ENCODE measurements around the gene LYZL1. TPM values are rescaled to one million over a fixed set of nuclear protein-coding genes. Genes with fewer than 3 reads are reported as not detected.
"Not testable (repeated sequence)": the region's sequence is repeated elsewhere in the genome, so short reads cannot be mapped to it uniquely, and the experiment has no call there.

Gene LYZL1
- polyA plus RNA-seq, 1 donor from 2014 or later = not detected

DNA sequence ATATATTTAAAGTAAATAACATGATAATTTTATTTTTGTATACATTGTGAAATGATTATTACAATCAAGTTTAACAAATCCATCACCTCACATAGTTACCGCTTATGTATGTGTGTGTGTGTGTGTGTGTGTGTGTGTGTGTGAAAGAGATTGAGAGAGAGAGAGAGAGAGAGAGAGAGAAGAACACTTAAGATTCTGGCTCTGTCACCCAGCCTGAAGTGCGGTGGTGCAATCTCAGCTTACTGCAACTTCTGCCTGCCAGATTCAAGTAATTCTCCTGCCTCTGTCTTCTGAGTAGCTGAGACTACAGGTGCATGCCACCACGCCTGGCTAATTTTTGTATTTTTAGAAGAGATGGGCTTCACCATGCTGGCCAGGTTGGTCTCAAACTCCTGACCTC, 17.8 kb downstream of the LYZL1 start:
- Histone ChIP-seq H3K9me2 (ENCODE audit: insufficient read depth, low read length) (no peaks in the 10 kb centered on the region), H3K4me2 (ENCODE audit: low read length) (no peak overlapping the region)

DNA sequence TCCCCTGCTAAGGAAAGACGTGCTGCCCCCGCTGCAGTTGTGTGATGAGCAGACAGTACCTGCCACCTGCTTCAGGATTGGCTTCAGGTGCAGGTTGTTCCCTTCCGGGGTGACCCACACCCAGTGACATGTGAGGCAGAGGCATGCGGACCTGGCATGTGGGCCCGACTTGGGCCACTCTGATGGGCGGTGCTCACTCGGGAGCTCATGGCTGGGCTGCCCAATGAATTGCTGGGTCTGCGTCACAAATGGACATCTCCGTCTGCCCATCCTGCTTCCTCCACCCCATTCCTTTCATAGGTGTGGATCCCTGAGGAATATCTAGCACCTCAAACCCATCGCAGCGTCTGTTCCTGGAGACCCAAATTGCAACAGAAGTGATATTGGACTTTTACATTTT, 19.3 kb downstream of the LYZL1 start:
- not testable (repeated sequence) for H3K27ac ChIP-seq (ENCODE audit: low read length); H4K20me1 ChIP-seq (ENCODE audit: insufficient read depth); H3K36me3 ChIP-seq (ENCODE audit: insufficient read depth, low read length); H3K79me2 ChIP-seq (replicated peaks; ENCODE audit: insufficient read depth, low read length); H3F3A ChIP-seq (ENCODE audit: insufficient read depth, low read length, poor library complexity, severe bottlenecking); H3K27me3 ChIP-seq (ENCODE audit: insufficient read depth, low read depth, low read length); H3K9ac ChIP-seq (ENCODE audit: low read length); H3K9me3 ChIP-seq (ENCODE audit: low read length); H3K9me2 ChIP-seq (ENCODE audit: insufficient read depth, low read length); H2AFZ ChIP-seq (ENCODE audit: low read depth, low read length); H3K4me3 ChIP-seq (ENCODE audit: low read length); H3K4me2 ChIP-seq (ENCODE audit: low read length)

More for the DNA sequence above, 17.8 kb downstream of the LYZL1 start:
- Histone ChIP-seq H2AFZ (ENCODE audit: low read depth, low read length) (no peak overlapping the region), H3K27ac (ENCODE audit: low read length) (no peak overlapping the region), H4K20me1 (ENCODE audit: insufficient read depth) (no peaks in the 10 kb centered on the region), H3K27me3 (ENCODE audit: insufficient read depth, low read depth, low read length) (no peaks in the 10 kb centered on the region), H3K9me3 (ENCODE audit: low read length) (no peaks in the 10 kb centered on the region), H3K9ac (ENCODE audit: low read length) (no peak overlapping the region), H3K79me2 (replicated peaks; ENCODE audit: insufficient read depth, low read length) (no peaks in the 10 kb centered on the region), H3K4me3 (ENCODE audit: low read length) (no peak overlapping the region), H3K36me3 (ENCODE audit: insufficient read depth, low read length) (no peaks in the 10 kb centered on the region), H3F3A (ENCODE audit: insufficient read depth, low read length, poor library complexity, severe bottlenecking) (no peaks in the 10 kb centered on the region)
- TF ChIP-seq, protein P1, sequence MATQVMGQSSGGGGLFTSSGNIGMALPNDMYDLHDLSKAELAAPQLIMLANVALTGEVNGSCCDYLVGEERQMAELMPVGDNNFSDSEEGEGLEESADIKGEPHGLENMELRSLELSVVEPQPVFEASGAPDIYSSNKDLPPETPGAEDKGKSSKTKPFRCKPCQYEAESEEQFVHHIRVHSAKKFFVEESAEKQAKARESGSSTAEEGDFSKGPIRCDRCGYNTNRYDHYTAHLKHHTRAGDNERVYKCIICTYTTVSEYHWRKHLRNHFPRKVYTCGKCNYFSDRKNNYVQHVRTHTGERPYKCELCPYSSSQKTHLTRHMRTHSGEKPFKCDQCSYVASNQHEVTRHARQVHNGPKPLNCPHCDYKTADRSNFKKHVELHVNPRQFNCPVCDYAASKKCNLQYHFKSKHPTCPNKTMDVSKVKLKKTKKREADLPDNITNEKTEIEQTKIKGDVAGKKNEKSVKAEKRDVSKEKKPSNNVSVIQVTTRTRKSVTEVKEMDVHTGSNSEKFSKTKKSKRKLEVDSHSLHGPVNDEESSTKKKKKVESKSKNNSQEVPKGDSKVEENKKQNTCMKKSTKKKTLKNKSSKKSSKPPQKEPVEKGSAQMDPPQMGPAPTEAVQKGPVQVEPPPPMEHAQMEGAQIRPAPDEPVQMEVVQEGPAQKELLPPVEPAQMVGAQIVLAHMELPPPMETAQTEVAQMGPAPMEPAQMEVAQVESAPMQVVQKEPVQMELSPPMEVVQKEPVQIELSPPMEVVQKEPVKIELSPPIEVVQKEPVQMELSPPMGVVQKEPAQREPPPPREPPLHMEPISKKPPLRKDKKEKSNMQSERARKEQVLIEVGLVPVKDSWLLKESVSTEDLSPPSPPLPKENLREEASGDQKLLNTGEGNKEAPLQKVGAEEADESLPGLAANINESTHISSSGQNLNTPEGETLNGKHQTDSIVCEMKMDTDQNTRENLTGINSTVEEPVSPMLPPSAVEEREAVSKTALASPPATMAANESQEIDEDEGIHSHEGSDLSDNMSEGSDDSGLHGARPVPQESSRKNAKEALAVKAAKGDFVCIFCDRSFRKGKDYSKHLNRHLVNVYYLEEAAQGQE (IDR thresholded peaks at IDR 0.05; ENCODE audit: borderline replicate concordance) = no peak
- no peak for TF ChIP-seq TAF1 (IDR thresholded peaks at IDR 0.05; ENCODE audit: low read depth)
- TF ChIP-seq RAD21 (conservative IDR thresholded peaks at IDR 0.05) = no peak
- TF ChIP-seq POLR2AphosphoS5 (IDR thresholded peaks at IDR 0.05) = no peak
- TF ChIP-seq, protein P2, sequence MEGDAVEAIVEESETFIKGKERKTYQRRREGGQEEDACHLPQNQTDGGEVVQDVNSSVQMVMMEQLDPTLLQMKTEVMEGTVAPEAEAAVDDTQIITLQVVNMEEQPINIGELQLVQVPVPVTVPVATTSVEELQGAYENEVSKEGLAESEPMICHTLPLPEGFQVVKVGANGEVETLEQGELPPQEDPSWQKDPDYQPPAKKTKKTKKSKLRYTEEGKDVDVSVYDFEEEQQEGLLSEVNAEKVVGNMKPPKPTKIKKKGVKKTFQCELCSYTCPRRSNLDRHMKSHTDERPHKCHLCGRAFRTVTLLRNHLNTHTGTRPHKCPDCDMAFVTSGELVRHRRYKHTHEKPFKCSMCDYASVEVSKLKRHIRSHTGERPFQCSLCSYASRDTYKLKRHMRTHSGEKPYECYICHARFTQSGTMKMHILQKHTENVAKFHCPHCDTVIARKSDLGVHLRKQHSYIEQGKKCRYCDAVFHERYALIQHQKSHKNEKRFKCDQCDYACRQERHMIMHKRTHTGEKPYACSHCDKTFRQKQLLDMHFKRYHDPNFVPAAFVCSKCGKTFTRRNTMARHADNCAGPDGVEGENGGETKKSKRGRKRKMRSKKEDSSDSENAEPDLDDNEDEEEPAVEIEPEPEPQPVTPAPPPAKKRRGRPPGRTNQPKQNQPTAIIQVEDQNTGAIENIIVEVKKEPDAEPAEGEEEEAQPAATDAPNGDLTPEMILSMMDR (IDR thresholded peaks at IDR 0.05; ENCODE audit: poor library complexity, severe bottlenecking) = no peak
- TF ChIP-seq MXI1 (conservative IDR thresholded peaks at IDR 0.05; ENCODE audit: poor library complexity, severe bottlenecking) = no peak
- TF ChIP-seq SMC3 (conservative IDR thresholded peaks at IDR 0.05; ENCODE audit: poor library complexity) = no peak
- TF ChIP-seq EP300 (conservative IDR thresholded peaks at IDR 0.05; ENCODE audit: poor library complexity, severe bottlenecking) = no peak
- TF ChIP-seq EZH2 (IDR thresholded peaks at IDR 0.05; ENCODE audit: borderline replicate concordance, insufficient read depth, low read length, poor library complexity, severe bottlenecking) = no peak

DNA sequence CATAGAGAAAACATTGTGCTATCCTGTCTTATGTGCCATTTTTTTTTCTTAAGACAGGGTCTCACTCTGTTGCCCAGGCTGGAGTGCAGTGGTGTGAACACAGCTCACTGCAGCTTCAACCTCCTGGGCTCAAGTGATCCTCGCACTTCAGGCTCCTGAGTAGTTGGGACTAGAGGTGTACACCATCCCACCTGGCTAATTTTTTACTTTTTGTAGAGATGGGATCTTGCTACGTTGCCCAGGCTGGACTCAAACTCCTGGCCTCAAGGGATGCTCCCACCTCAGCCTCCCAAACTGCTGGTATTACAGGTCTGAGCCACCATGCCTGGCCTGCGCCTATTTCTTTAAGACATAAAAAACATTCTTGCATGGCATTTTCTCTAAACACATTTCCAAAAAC, 20.6 kb downstream of the LYZL1 start:
- no peaks in the 10 kb centered on the region for H4K20me1 ChIP-seq (ENCODE audit: insufficient read depth)
- H3K9me2 ChIP-seq (ENCODE audit: insufficient read depth, low read length) = no peaks in the 10 kb centered on the region
- no peak overlapping the region for H3K27ac ChIP-seq (ENCODE audit: low read length)
- no peak overlapping the region for H3K4me2 ChIP-seq (ENCODE audit: low read length)
- no peak for TF ChIP-seq SMC3 (conservative IDR thresholded peaks at IDR 0.05; ENCODE audit: poor library complexity)
- no peak for TF ChIP-seq EZH2 (IDR thresholded peaks at IDR 0.05; ENCODE audit: borderline replicate concordance, insufficient read depth, low read length, poor library complexity, severe bottlenecking)
- TF ChIP-seq, protein P1 (IDR thresholded peaks at IDR 0.05; ENCODE audit: borderline replicate concordance) = no peak
- no peak for TF ChIP-seq TAF1 (IDR thresholded peaks at IDR 0.05; ENCODE audit: low read depth)
- TF ChIP-seq, protein P2 (IDR thresholded peaks at IDR 0.05; ENCODE audit: poor library complexity, severe bottlenecking) = no peak
- no peak for TF ChIP-seq RAD21 (conservative IDR thresholded peaks at IDR 0.05)
- no peak for TF ChIP-seq MXI1 (conservative IDR thresholded peaks at IDR 0.05; ENCODE audit: poor library complexity, severe bottlenecking)
- no peak for TF ChIP-seq POLR2AphosphoS5 (IDR thresholded peaks at IDR 0.05)
- no peak for TF ChIP-seq EP300 (conservative IDR thresholded peaks at IDR 0.05; ENCODE audit: poor library complexity, severe bottlenecking)
- no peak overlapping the region for H3K4me3 ChIP-seq (ENCODE audit: low read length)
- no peaks in the 10 kb centered on the region for H3K27me3 ChIP-seq (ENCODE audit: insufficient read depth, low read depth, low read length)
- H3K79me2 ChIP-seq (replicated peaks; ENCODE audit: insufficient read depth, low read length) = no peaks in the 10 kb centered on the region
- H2AFZ ChIP-seq (ENCODE audit: low read depth, low read length) = no peak overlapping the region
- H3K9me3 ChIP-seq (ENCODE audit: low read length) = no peaks in the 10 kb centered on the region
- H3F3A ChIP-seq (ENCODE audit: insufficient read depth, low read length, poor library complexity, severe bottlenecking) = no peaks in the 10 kb centered on the region
- no peaks in the 10 kb centered on the region for H3K36me3 ChIP-seq (ENCODE audit: insufficient read depth, low read length)
- H3K9ac ChIP-seq (ENCODE audit: low read length) = no peak overlapping the region
